NCI-H1436 (cell line): Measurements from ENCODE around the gene NRARP.

ENCODE experiments used
- DNase-seq: peaks from one replicate; lab custom pipeline; 2025; lab: John Stamatoyannopoulos, UW

Gene NRARP

GRCh38 chr9:137310189-137311052, 8.3 kb upstream of the NRARP start:
- DNase-seq: peak; percentile 72

GRCh38 chr9:137309368-137310188, 7.5 kb upstream of the NRARP start:
- DNase-seq: no peak

GRCh38 chr9:137308057-137308619, 6.1 kb upstream of the NRARP start:
- no peak for DNase-seq

GRCh38 chr9:137307255-137308056, 5.4 kb upstream of the NRARP start:
- no peak for DNase-seq

- DNase-seq: no peak
These were observed 4.8 kb upstream of the NRARP start for GRCh38 chr9:137306850-137307254.

GRCh38 chr9:137306066-137306849, 4.2 kb upstream of the NRARP start:
- DNase-seq: no peak

GRCh38 chr9:137305798-137306065, 3.7 kb upstream of the NRARP start:
- DNase-seq: no peak

GRCh38 chr9:137305060-137305797, 3.2 kb upstream of the NRARP start:
- peak; percentile 51 for DNase-seq

- no peak for DNase-seq
These were observed 2.5 kb upstream of the NRARP start for GRCh38 chr9:137304383-137305059.

- no peak for DNase-seq
These were observed 1.9 kb upstream of the NRARP start for GRCh38 chr9:137303893-137304382.

- no peak for DNase-seq
These were observed 1.3 kb upstream of the NRARP start for GRCh38 chr9:137303151-137303892.

- DNase-seq: peak; percentile 60
These were observed 529 bp upstream of the NRARP start for GRCh38 chr9:137302449-137303150.

GRCh38 chr9:137301081-137301947, 757 bp downstream of the NRARP start:
- DNase-seq: peak; percentile 15

- no peak for DNase-seq
These were observed 1.4 kb downstream of the NRARP start for GRCh38 chr9:137300567-137301080.

GRCh38 chr9:137299938-137300337, 2.1 kb downstream of the NRARP start:
- no peak for DNase-seq

- no peak for DNase-seq
These were observed 2.9 kb downstream of the NRARP start for GRCh38 chr9:137299203-137299565.
